GM19467 (cell line): Measurements from ENCODE around the gene TRIM2.
"Not testable (repeated sequence)": the region's sequence is repeated elsewhere in the genome, so short reads cannot be mapped to it uniquely, and the experiment has no call there.

Experiments used
- ATAC-seq: cut with Tn5 transposase; IDR thresholded peaks from one replicate; pipeline ENCODE4 v1.9.1; 2021; ENCODE audit warnings: mild to moderate bottlenecking, moderate library complexity; ENCODE audit not compliant: unreplicated experiment

The TRIM2 gene

GRCh38 chr4:153204247-153204671 lies at the start of gene TRIM2:
TRIM2 (plus strand) TSS chr4:153204443; CDS start chr4:153204531, 88 bp downstream.
- no peak for ATAC-seq

GRCh38 chr4:153155686-153156085 lies 48.6 kb upstream of the TRIM2 start:
- ATAC-seq, result no peak

DNA sequence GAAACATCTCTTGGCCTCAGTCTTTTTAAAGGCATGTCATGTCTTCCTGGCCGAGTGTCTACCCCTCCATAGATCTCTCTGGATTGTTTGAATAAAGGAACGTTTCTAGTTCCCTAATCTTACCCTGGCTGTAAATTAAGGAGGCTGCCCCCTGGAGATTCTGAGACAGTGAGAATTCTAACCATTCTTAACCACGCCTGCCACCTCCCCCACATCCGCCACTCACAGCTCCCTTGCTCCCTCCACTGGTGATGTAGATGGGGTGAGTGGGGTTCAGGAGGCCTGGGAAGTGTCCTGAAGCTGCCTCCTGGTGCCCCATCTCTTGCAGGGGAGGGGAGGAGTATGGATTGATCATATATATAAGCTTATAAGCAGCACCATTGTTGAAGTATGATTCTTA lies 48.0 kb upstream of the TRIM2 start:
- no peak for ATAC-seq

GRCh38 chr4:153156721-153157120 lies 47.5 kb upstream of the TRIM2 start:
- ATAC-seq, result no peak

DNA sequence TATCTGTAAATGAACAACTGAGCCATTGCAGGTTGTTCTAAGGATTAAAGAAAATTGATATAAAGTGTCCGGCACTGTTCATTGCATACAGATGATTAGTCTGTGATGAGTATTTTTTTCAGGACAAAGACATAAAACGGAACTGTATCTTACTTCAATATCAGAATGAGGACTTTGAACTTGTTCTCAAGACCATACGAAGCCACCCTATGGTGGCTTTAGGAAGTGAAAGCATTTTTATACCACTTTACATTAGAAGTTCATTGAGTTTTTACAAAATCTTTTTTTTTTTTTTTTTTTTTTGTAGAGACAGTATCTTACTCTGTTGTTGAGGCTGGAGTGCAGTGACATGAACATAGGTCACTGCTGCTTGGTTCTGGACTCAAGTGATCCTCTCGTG lies 45.2 kb upstream of the TRIM2 start:
- ATAC-seq, result no peak

DNA sequence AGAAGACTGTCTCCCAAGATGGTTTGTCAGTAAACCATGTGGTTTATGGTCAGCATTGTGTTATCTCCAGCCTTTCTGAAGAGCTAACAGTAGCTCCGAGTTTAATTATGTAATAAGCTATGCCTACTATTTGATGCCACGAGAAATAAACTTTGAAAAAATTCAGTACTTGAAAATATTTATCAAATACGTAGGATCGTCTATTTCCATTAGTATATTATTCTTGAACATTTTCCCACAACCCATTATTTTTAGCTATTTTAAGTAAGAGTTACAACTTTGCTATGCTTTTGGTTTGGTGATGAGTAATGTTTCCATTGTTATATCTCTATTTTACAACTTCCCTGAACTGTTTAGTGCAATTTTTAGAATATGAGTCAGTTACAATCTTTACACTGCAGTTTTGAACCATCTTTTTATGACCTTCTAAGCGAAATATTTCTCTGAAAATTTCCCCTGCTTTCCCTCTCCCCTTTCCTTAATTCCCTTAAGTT lies 44.5 kb upstream of the TRIM2 start:
- ATAC-seq, result no peak

GRCh38 chr4:153160821-153161220 lies 43.4 kb upstream of the TRIM2 start:
- ATAC-seq, result no peak

GRCh38 chr4:153161226-153161963 lies 42.8 kb upstream of the TRIM2 start:
- ATAC-seq, result no peak

GRCh38 chr4:153165236-153165635 lies 39.0 kb upstream of the TRIM2 start:
- not testable (repeated sequence) for ATAC-seq

GRCh38 chr4:153166716-153167501 lies 37.3 kb upstream of the TRIM2 start:
- no peak for ATAC-seq

GRCh38 chr4:153169776-153170175 lies 34.5 kb upstream of the TRIM2 start:
- no peak for ATAC-seq

DNA sequence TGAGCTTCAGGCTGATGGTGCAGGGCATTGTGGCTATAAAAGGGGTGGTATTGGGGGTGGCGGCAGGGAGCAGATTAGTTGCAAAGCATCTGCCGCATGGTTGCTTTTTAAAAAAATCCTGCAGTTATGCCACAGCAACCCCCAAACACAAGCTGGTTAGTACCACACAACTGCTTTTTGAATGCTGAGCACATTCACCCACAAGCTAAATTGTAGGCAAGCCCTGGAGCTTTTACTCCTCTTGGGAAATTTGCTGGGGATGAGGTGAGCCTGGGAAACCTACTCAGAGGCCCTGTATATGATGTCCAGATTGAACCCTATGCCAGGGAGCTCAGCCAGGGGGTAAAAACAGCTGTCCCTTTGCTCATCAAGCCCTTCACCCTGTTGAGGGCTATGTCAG lies 33.8 kb upstream of the TRIM2 start:
- ATAC-seq, result no peak

DNA sequence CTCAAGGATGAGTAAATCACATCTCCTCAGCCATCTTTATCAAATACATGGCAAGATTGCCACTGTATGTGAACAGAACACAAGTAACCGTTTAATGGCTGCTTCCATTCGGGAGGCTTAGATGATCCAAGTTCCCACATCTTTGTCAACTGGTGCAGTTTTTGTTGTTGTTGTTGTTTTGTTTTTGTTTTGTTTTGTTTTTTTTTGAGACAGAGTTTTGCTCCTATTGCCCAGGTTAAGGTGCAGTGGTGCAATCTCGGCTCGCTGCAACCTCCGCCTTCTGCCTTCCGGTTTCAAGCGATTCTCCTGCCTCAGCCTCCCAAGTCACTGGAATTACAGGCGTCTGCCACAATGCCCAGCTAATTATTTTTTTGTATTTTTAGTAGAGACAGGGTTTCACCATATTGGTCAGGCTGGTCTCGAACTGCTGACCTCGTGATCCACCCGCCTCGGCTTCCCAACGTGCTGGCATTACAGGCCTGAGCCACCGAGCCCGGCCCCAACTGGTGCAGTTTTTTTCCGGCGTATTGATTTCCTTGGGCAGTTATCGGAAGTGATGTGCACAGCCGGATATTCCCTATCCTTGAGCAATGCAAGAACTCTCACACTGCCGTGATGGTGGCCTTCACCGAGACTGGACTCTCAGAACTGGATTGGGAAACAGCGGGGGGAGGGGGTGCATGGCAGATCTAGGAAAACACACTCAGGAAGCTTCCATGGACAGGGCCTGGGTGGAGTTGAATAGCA lies 29.2 kb upstream of the TRIM2 start:
- ATAC-seq, result no peak

DNA sequence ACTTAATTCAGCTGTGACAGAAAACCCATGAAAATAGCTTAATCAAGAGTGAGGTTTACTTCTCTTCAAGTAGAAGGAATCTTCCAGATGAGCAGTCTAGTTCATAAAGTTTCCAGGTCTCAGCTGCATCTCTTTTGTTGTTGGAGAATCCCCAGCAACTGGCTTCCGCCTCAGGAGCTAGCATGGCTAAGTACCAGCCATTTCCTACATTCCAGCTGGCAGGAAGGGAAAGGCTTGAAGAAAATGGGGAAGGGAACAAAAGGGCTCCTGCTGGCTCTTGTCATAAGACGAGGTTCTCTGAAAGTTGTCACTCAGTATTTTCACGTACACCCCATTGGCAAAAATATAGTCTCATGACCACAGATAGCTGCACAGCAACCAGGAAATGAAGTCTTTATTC lies 27.3 kb upstream of the TRIM2 start:
- ATAC-seq, result no peak

DNA sequence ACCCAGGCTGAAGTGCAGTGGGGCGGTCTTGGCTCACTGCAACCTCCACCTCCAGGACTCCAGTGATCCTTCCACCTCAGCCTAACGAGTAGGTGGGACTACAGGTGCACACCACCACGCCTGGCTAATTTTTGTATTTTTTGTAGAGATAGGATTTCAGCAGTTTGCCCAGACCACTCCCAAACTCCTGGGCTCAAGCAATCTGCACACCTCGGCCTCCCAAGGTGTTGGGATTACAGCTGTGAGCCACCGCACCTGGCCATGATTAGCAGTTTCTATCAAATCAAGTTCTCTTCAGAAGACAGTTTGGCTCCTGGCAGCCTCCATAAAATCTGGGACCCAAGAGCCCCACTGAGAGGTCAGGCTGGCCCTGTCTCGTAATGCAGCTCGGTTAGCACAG lies 26.4 kb upstream of the TRIM2 start:
- no peak for ATAC-seq

DNA sequence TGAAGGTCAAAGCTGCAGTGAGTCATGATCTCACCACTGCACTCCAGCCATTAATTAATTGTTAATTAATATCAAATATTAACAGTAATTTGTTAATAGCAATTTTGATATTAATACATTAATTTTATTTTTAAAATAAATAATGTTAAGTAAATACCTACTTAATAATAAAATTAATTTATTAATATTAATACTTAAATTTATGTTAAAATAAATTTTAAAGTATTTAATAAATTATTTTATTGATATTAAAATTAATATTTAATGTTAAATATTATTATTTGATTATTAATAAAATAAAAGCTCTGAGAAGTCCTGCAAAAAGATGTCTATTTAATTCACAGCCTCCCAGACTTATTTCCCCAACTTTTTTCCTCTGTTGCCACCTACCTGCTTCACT lies 25.1 kb upstream of the TRIM2 start:
- ATAC-seq, result no peak

DNA sequence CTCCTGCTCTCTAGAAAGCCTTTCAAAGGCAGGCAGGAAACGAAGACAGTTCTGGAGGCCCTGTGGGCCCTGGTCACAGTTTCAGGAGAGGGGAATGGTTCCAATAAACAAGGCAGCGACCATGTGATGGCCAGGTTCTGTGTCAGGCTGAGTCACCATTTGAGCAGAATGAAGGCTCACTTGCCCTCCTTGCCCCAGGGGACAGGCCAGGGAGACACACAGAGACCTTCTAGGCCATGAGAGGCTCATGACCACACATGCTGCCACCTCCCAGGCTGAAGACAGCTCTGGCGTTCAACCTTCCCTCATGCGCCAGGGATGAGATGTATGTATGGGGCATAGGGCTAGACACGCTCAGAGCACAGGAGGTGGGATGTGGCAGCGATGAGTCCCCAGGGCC lies 22.9 kb upstream of the TRIM2 start:
- ATAC-seq, result no peak

GRCh38 chr4:153181700-153182099 lies 22.5 kb upstream of the TRIM2 start:
- no peak for ATAC-seq

DNA sequence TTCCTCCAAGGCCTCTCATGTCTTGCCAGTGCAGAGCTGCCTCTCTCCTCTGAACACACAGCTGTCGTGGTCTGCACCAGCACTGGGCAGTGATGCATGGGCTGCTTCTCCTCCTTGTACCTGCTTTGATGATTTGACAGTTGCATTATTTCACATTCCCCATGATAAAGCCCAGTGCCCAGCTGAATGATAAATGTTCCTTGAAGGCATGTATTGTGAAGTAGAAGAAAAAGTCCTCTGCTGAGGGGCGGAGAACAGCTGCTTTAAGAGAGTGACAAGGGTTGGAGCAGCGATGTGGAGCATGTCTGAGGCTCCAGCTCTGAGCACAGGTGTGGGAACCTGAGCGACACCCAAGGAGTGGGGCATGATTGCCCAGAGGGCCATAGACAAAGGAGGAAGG lies 21.1 kb upstream of the TRIM2 start:
- no peak for ATAC-seq

GRCh38 chr4:153185331-153185852 lies 18.9 kb upstream of the TRIM2 start:
- no peak for ATAC-seq

DNA sequence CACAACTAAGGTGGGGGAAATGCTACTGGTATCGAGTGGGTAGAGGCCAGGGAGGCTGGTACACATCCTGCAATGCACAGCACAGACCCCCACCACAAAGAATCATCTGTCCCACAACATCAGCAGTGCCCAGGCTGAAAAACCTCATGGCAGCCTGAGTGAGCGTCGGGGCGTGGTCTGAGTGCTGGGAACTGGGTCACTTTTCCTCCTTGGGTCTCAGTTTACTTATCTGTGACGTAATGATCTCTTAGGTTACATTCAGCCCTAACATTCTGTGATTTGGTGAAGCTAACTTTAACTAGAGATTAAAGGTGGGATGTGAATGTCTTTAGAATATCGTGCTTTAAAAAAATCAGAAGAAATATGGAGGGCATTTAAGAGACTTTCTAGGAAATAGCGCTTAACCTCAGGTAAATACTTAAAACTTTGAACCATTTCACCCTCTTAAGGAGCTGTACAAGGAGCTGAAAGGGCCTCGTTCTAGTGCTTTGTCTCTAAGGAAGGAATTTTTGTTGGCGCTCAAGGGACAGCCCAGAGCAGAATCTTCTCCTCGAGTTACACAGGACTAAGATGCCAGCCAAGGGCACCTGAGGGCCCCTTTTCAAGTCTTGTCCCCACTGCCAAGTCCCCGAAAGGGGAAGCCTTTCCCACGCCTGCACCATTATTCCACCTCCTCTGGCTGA lies 18.1 kb upstream of the TRIM2 start:
- ATAC-seq, result no peak
